GM20431 (cell line): Measurements from ENCODE around the gene FNDC3A.
"Not testable (repeated sequence)": the region's sequence is repeated elsewhere in the genome, so short reads cannot be mapped to it uniquely, and the experiment has no call there.

Source experiments
- in situ Hi-C: fragments of 300-500 bp; cut with MseI, MboI; formaldehyde crosslinking; loops from one replicate; pipeline ENCODE4 v1.15.0; 2020; ENCODE audit warnings: low sequenced_read_pairs; ENCODE audit not compliant: unreplicated experiment

The FNDC3A gene

GRCh38 chr13:49071341-49071937 is 95.7 kb downstream of the FNDC3A start:
- in situ Hi-C loops, result no loop called here

- in situ Hi-C loops, result no loop called here
These were observed 107.2 kb downstream of the FNDC3A start for GRCh38 chr13:49082653-49083536.

GRCh38 chr13:49084961-49085360 is 109.2 kb downstream of the FNDC3A start:
- in situ Hi-C loops, result no loop called here

- in situ Hi-C loops, result no loop called here
These were observed 111.0 kb downstream of the FNDC3A start for GRCh38 chr13:49086722-49087121.

- in situ Hi-C loops, result no loop called here
These were observed 117.7 kb downstream of the FNDC3A start for GRCh38 chr13:49093376-49093775.

- in situ Hi-C loops, result no loop called here
These were observed 121.7 kb downstream of the FNDC3A start for GRCh38 chr13:49097374-49097773.

GRCh38 chr13:49098198-49098597 is 122.5 kb downstream of the FNDC3A start:
- in situ Hi-C loops, result no loop called here

GRCh38 chr13:49098771-49099512 is 123.2 kb downstream of the FNDC3A start:
- in situ Hi-C loops, result no loop called here

GRCh38 chr13:49099513-49099877 is 123.8 kb downstream of the FNDC3A start:
- in situ Hi-C loops, result no loop called here

- in situ Hi-C loops, result no loop called here
These were observed 125.2 kb downstream of the FNDC3A start for GRCh38 chr13:49100637-49101570.

GRCh38 chr13:49108196-49108595 is 132.5 kb downstream of the FNDC3A start:
- in situ Hi-C loops, result no loop called here

- in situ Hi-C loops, result no loop called here
These were observed 134.6 kb downstream of the FNDC3A start for GRCh38 chr13:49110122-49110912.

- in situ Hi-C loops, result no loop called here
These were observed 135.1 kb downstream of the FNDC3A start for GRCh38 chr13:49110913-49111170.

- in situ Hi-C loops, result no loop called here
These were observed 137.2 kb downstream of the FNDC3A start for GRCh38 chr13:49112782-49113525.

- in situ Hi-C loops, result no loop called here
These were observed 138.0 kb downstream of the FNDC3A start for GRCh38 chr13:49113526-49114286.

- in situ Hi-C loops, result no loop called here
These were observed 141.2 kb downstream of the FNDC3A start for GRCh38 chr13:49116873-49117272.

GRCh38 chr13:49118455-49118854 is 142.7 kb downstream of the FNDC3A start:
- in situ Hi-C loops, result not testable (repeated sequence)

GRCh38 chr13:49124693-49125304 is 149.1 kb downstream of the FNDC3A start:
- in situ Hi-C loops, result no loop called here
